GM23248 (cell line): ENCODE data around the gene TSEN15.

Experiments used
- EZH2 ChIP-seq: fragments of 200-600 bp; sonication (generic); IDR thresholded peaks from 2 replicates; pipeline ENCODE4 v1.6.1; 2018; ENCODE audit warnings: antibody characterized with exemption, mild to moderate bottlenecking; ENCODE audit not compliant: insufficient read depth, poor library complexity, severe bottlenecking
- EZH2phosphoT487 ChIP-seq: fragments of 200-600 bp; sonication (generic); IDR thresholded peaks from 2 replicates; pipeline ENCODE4 v1.6.1; 2018; ENCODE audit warnings: antibody characterized with exemption, moderate library complexity, mild to moderate bottlenecking, low read depth; ENCODE audit not compliant: insufficient read depth

GRCh38 chr1:184078564-184079249 lies 27.2 kb downstream of the TSEN15 start:
- no peak for TF ChIP-seq EZH2phosphoT487
- no peak for TF ChIP-seq EZH2
